DMS 273 (cell line): ENCODE data around the gene ZBTB4.
"Not testable (repeated sequence)": the region's sequence is repeated elsewhere in the genome, so short reads cannot be mapped to it uniquely, and the experiment has no call there.

Experiments
- DNase-seq: peaks from one replicate; lab custom pipeline; 2025; ENCODE audit not compliant: unreplicated experiment; lab: John Stamatoyannopoulos, UW

The ZBTB4 gene

GRCh38 chr17:7496470-7497183 is 17.2 kb upstream of the ZBTB4 start:
- DNase-seq: no peak

- no peak for DNase-seq
Observed at GRCh38 chr17:7495906-7496434, 16.5 kb upstream of the ZBTB4 start.

DNA sequence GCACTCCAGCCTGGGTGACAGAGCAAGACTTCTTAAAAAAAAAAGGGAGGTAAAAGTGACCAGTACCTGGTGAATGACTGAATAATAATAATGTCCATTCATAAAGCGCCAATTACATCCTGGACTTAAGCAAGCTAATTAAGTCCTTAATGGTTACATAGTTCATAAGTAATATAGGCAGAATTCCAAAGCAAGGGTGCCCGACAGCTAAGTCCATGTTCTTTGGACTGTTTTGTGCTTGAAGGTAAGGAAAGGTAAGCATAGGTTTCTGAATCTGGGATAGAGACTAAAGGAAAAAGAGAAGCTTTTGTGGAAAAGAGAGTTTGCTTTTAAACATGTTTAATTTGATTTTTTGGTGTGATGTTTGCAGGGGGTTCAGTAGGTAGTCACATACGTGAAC is 14.5 kb upstream of the ZBTB4 start:
- DNase-seq: no peak

- DNase-seq: no peak
Observed at GRCh38 chr17:7491583-7491982, 12.2 kb upstream of the ZBTB4 start.

- DNase-seq: no peak
Observed at GRCh38 chr17:7490144-7490543, 10.7 kb upstream of the ZBTB4 start.

DNA sequence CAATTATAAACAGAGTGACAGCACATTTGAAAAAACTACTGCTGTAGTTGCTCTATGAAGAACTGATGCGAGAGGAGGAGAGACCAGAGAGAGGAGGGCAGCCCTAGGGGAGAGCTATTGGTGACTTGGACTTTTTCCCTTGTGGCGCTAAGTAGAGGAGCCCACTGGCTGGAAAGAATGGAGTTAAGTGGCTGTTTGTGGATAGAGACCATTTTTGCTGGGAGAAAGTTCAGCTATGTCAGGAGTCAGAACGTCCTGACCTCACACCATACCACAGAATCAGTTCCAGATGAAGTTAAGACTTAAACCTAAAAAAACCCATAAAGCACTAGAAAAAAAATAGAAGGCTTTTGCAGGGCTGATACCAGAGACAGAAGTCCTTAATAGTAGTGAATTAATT is 6.8 kb upstream of the ZBTB4 start:
- no peak for DNase-seq

GRCh38 chr17:7484919-7485377 is 5.5 kb upstream of the ZBTB4 start:
- DNase-seq: no peak

GRCh38 chr17:7484067-7484918 is 4.9 kb upstream of the ZBTB4 start, which contains the start of gene POLR2A:
Gene POLR2A (plus strand): TSS chr17:7484366.
- DNase-seq: peak; percentile 96

DNA sequence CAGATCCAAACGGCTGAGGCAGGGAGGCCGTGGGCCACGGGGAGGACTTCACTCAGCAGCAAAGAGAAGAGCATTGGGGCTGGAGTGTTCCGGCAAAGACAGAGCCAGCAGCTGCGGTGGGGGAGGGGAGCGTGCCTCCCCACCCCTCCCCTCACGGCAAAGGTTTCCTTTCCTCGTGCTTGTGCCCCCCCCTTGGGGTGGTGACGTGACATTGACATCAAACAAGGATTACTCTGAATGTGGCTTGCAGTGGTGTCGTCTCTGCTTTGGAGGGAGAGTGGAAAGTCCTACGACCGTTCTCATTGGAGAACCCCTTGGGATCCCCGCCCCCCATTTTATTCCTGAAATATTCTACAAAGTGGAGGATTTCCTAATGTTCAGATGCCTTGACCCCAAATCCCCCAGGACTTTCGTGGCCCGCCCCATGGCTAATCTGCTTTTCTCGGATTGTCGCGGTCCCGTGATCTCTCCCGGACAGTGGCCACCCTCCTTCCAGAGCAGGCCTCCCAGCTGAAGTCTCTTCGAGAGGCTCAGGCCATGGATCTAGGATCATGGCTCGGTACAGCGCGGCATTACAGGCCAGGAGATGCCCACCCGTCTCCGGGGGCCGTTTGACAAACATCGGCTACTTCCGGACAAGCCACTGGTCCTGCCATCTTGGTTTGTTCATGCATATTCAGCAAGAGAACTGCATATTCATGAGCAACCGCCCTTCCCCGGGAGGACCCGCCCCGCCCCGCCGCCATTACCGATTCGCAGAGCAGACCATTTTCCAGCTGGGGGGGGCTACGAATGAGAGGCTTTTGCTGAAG is 4.0 kb upstream of the ZBTB4 start:
- DNase-seq: peak; percentile 92

- not testable (repeated sequence) for DNase-seq
Observed at GRCh38 chr17:7482742-7483088, 3.3 kb upstream of the ZBTB4 start.

GRCh38 chr17:7481842-7482741 is 2.7 kb upstream of the ZBTB4 start:
- not testable (repeated sequence) for DNase-seq

GRCh38 chr17:7481275-7481674 is 1.8 kb upstream of the ZBTB4 start, which contains the start of gene SLC35G6:
Gene SLC35G6 (plus strand): TSS chr17:7481446. CDS start chr17:7481517, 71 bp downstream.
- DNase-seq: not testable (repeated sequence)

GRCh38 chr17:7480089-7480384 is 606 bp upstream of the ZBTB4 start:
- DNase-seq: no peak

DNA sequence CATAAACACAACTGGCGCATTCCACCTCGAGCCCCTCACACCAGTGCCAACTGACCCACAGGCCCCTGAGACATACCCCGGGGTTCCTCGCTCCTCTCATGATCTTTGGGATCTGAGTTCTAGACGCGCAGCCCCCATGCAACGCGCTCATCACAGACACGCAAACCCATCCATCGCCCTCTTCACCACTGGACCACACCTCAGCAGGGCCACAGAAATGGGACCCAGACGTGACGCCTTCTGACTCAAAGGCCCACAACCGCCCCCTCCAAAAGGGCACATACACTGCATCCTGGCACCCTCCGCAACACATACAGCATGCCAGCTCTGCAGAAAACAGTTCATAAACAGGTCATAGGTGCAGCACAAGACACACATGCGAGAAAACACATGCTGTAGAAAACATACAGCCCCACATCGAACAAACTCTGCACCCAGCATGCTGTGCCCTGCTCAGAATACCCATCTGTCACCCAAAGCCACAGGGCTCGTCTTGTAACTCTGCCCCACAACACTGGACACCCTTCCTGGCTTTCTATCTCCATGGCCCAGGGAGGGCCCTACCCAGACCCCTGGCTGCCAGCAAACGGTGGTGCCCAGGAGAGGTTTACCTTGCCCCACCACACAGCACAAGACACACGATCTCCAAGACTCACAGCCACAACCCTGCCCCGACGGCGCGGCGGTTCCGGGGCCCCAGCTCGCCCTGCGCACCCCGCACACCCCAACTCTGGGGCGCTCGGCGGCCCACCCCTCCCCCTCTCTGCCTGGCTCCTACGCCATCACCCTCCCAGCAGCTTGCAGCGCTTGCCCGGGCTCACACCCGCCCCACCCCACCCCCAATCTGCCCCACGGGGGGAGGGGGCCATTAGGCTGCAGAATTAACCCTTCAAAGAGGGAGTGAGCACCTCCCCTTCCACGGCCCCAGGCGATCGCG is 887 bp downstream of the ZBTB4 start:
- DNase-seq: peak; percentile 48

GRCh38 chr17:7477392-7478275 is 1.8 kb downstream of the ZBTB4 start:
- DNase-seq: no peak

DNA sequence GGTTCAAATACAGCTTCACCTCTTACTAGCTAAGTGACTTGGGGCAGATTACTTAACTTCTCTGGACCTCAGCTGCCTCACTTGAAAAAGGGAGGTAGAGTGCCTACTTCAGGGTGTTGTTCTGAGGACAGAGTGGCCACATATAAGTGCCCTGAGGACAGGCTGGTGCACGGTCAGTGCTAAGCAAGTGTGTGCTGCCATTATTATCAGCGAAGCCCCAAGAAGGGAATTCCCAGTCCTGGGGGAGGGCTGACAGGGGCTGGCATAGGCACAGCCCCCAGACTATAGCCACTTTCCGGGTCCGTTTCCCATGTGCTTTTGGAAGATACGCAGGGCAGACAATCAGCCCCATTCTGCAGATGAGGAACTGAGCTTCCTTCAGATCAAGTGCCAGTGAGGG is 2.5 kb downstream of the ZBTB4 start:
- no peak for DNase-seq

GRCh38 chr17:7476494-7476893 is 2.9 kb downstream of the ZBTB4 start:
- DNase-seq: no peak

DNA sequence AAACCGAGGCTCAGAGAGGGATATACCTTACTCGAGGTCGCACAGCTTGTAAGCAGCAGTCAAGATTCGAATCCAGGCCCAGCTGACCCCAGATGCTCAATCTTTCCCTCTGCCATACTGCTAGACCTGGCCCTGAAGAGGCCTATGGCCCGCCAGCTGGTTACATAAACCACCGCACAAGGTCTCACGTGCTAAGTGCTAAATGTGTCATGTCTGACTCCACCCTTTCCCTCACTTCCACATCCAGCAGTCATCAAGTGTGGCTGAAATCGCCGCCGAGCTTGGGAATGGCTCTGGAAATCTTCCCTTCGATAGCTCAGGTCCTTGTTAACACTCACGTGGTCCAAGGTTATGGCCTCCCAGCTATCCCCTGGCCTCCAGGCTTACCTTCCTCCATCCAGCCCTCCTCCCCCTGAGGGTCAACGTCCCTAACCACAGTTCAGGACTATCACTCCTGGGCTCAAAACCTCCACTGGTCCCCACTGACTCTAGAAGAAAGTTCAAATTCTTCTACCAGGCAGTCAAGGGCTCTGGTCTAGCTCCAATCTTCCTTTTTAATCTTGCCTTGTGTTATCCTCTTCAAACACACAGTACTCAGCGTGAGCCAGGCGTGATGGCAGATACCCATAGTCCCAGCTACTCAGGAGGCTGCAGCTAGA is 3.5 kb downstream of the ZBTB4 start:
- no peak for DNase-seq
